Stimulated activated CD8-positive, alpha-beta memory T cell treated with anti-CD3 and anti-CD28 coated beads, Interleukin-12 subunit alpha, Interleukin-12 subunit beta, amount 100 ng/mL, for 24 hours (primary cell): ENCODE measurements around the gene PIPOX.
"Not testable (repeated sequence)": the region's sequence is repeated elsewhere in the genome, so short reads cannot be mapped to it uniquely, and the experiment has no call there.

Experiments
- DNase-seq: peaks from one replicate; pipeline ENCODE4 v3.0.0-alpha.2; 2020; ENCODE audit errors: extremely low read depth

PIPOX gene

DNA sequence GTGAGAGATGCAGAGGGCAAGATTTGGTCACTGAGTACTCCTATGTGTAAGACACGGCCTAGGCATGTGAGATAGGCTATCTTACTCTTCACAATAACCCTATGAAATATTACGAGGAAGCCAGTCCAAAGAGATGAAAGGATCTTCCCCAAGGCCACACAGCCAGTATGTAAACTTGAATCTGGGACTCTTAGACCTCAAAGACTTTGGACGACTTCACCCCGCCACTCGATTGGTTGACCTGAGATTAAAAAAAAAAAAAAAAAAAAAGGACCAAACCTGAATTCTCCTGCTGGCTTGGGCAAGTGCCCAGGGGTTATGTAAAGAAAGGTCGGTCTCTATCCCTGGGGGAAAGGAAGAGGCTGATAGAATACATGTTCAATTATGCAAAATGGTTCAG is 33.1 kb downstream of the PIPOX start:
- no peak for DNase-seq

DNA sequence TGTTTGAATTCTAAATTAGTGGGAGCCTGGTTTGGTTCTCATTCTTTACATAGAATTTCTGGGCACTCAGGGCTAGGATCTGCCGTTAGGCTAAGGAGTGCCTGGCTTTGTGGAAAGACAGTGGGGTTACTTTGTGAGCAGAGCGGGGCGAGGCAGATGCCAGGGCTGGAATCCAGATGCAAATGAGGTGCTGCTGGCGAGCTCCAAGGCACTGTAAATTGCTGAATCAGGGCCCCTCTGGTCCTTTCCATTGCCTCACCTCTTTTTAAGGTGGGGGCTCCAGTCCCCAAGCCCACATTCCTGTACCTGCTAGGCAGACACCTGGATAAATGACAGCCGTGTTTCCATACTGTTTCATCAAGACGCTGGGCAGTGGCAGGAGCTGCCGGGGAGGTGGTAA is 33.8 kb downstream of the PIPOX start:
- no peak for DNase-seq

DNA sequence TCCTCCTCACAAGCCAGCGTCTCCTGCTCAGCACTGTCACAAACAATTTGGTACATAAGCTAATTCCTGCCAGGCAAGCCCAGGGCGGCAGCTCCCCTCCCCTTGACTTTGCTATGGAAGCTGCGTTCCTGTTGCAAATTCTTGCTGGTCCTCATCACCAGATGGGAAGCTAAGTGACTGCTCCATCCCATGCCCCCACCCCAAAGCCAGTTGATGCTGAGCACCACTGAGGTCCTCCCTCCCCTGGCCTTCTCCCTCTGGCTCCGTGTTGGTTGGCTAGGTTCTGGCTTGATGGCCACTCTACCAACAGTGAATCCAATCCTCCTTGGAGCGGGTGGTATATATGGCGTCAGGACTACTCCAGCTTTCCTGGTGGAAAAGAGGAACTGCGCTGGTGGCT is 34.4 kb downstream of the PIPOX start:
- no peak for DNase-seq

GRCh38 chr17:29078183-29079045 is 35.5 kb downstream of the PIPOX start:
- DNase-seq: no peak

GRCh38 chr17:29079433-29079832 is 36.5 kb downstream of the PIPOX start:
- DNase-seq: no peak

- DNase-seq: no peak
These were observed 36.9 kb downstream of the PIPOX start for GRCh38 chr17:29079887-29080286.

GRCh38 chr17:29080323-29080722 is 37.4 kb downstream of the PIPOX start:
- DNase-seq: no peak

DNA sequence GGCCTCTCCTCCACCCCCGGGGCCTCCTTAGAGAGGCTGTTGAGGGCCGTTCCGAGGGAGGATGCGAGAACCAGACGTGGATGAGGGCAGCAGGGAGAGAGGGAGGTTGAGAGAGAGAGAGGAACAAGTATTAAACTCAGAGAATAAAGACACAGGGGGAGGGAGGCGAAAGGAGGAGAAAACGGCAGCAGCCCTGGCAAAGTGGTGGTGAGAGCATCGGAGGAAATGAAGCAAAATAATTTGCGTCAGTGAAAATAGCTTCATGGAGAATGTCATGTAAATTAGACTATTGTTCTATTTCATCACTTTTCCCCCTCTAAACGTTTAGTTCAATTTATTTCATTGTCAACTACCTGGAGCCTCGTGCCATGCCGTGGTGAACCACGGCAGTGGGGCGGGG is 38.0 kb downstream of the PIPOX start:
- DNase-seq: no peak

DNA sequence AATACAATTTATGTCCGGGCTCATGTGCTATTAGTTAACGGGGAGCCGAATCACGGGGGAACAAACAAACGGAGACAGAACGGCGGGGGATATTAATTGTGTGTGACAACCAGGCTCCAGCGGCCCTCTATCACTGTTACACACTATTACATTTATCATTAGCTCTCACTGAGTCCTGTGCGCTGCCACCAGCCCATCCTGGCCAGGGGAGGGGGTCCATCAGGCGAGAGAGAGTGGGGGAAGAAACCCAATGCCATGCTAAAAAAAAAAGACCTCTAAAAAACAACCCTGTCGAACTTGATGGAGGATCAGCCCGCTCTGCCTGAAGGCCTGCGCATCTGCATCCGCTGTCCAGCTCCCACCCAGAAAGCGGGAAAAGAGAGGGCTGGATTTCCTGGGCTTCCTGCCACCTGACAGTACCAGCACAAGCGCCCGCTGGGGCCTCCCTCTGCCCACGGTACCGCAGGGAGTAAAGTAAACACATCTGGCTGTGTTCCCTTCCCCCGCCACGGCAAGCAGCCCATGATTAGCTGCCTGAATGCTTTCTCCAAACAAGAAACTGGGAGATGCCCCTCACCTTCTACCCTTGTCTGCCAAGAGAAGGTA is 41.7 kb downstream of the PIPOX start:
- no peak for DNase-seq

- DNase-seq: no peak
These were observed 42.3 kb downstream of the PIPOX start for GRCh38 chr17:29085223-29085622.

- no peak for DNase-seq
These were observed 43.8 kb downstream of the PIPOX start for GRCh38 chr17:29086628-29087332.

DNA sequence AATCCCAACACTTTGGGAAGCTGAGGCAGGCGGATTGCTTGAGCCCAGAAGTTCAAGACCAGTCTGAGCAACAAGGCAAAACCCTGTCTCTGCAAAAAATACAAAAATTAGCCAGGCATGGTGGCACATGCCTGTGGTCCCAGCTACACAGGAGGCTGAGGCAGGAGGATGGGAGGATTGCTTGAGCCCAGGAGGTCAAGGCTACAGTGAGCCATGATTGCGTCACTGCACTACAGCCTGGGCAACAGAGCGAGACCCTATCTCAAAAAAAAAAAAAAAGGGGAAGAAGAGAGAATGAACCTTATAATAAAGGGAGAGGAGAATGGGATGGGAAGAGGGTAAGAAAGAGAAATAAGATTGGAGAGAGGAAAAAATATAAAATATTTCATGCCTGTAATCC is 45.8 kb downstream of the PIPOX start:
- DNase-seq: not testable (repeated sequence)

- DNase-seq: no peak
These were observed 46.7 kb downstream of the PIPOX start for GRCh38 chr17:29089601-29090044.

GRCh38 chr17:29090108-29090507 is 47.2 kb downstream of the PIPOX start:
- DNase-seq: no peak

DNA sequence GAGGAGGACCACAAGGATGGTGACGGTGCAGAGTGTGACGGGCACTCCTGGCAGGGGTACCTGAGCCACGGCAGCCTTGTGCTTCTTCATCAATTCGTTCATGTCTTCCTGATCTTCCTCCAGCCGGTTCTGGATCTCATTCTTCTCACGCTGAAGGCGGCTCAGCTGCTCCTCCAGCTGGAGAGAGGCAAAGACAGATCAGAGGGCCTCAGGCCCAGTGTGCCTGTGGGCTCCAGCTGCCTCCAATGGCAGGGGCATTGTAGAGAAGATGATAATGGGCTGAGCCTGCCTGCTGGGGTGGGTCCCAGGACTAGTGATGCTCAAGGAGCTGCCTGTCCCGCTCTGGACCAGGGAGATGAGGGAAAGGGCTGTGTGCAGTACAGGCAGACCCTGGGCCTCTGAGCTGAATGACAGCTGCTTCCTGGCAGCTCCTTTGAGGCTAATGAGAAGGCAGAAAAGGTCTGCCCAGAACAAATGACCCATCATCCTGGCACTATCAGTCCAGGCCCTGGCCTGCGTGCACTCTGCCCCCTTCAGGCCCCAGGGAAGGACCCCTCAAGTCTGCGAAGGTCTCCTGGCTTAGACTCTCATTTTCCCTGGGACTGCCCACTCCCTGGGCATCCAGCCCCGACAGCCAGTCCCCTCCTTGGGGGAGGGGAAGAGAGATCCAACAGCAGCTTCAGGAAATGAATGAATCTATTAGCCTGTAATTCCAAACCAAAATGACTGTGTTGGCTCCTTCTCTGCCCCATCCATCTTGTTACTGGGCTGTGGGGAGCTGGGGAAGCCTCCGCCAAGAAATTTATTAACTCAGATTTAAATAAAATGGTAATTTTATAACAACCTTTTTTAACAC is 48.0 kb downstream of the PIPOX start:
- DNase-seq: no peak

DNA sequence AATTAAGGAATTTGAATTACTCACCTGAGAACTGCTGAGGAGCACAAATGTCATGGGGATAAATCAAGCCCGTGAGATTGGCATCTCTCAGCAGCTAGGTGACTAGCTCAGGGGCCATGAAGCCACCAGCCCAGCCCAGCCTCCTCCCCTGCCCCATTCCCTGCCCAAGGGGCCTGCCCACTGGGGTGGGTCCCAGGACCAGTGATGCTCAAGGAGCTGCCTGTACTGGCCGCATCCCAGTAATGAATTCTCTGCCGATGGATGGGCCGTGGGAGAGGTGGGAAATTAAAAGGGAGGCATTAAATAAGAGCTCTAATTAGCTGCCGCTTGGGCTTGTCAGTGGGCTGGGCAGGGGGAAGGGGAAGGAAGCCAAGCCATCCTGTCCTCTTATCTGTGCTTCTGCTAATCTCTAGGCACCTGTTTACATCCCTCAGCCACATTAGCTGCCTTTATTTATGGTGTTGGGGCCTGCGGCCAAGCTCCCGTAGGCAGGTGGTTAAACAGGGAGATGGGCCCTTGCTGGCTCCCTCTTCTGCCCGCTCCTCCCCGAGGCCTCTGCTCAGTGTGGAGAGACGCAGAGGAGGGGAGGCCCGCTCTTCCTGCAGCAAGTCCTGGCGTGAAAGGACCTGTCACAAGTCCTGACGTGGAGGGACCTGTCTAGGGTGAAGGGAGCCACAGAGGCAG is 48.8 kb downstream of the PIPOX start:
- DNase-seq: no peak

DNA sequence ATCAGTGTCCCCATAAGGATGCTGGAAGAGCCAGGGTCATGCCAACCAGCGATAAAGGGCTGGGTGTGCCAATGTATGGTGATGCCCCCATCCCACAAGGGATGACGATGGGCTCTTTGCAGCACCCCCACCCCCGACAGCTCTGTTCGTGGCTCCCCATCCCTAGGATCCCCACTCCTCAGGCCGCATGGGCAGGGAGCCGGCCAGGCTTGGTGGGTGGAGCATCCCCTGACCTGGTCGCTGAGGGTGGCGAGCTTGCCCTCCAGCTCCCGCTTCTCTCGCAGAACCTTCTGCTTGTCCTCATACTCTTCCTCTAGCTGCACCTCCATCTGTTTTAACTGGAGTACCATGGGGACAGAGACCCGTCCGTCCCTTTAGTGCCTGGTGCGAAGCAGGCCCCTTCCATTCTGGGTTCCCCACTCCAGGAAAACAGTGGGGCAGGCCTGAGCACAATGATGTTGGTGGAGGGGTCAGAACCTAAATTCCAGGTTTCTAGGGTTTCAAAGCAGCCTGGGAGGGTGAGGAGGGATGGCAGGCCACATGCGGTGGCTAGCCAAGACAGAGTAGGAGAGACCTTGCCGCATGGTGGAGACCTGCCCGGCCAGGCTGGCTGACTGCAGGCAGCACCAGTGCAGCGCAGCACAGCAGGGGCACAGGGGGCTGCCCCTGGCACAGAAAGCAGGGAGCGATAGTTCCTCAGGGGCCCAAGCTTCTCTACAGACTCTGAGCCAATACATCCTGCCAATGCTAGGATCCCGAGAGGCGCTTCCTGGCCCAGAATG is 50.3 kb downstream of the PIPOX start:
- no peak for DNase-seq

GRCh38 chr17:29094101-29094708 is 51.3 kb downstream of the PIPOX start:
- DNase-seq: no peak

- no peak for DNase-seq
These were observed 52.5 kb downstream of the PIPOX start for GRCh38 chr17:29095439-29095838.

GRCh38 chr17:29096094-29096493 is 53.2 kb downstream of the PIPOX start:
- no peak for DNase-seq
